Muscle of arm (tissue), 12 donors: Measurements from ENCODE around the gene ZNF740. TPM values are rescaled to one million over a fixed set of nuclear protein-coding genes. Genes with fewer than 3 reads are reported as not detected.

ENCODE experiments used
- DNase-seq: peaks from one replicate; pipeline ENCODE4 v3.0.0-alpha.2; 2013
- polyA plus RNA-seq, 12 donors: library from polyadenylated mRNA; unstranded; fragments of 120-200 nt; gene quantifications; one replicate each; pipeline ENCODE4 v1.2.1, GENCODE V29; 2013; ENCODE audit not compliant: insufficient read length in 12 of 12

ZNF740 gene
- polyA plus RNA-seq, 12 donors = 16.0 to 37.8 (median 30.9) TPM; not detected in 1

- no peak for DNase-seq
These were observed 32.4 kb downstream of the ZNF740 start for GRCh38 chr12:53212931-53213330.

- peak; percentile 80 for DNase-seq
These were observed 32.8 kb downstream of the ZNF740 start for GRCh38 chr12:53213348-53213747.

GRCh38 chr12:53214221-53214620 lies 33.7 kb downstream of the ZNF740 start:
- DNase-seq = no peak

- DNase-seq = no peak
These were observed 34.3 kb downstream of the ZNF740 start for GRCh38 chr12:53214687-53215455.

GRCh38 chr12:53215497-53215896 lies 35.0 kb downstream of the ZNF740 start:
- DNase-seq = no peak

GRCh38 chr12:53217051-53217930 lies 36.8 kb downstream of the ZNF740 start:
- no peak for DNase-seq

- no peak for DNase-seq
These were observed 37.4 kb downstream of the ZNF740 start for GRCh38 chr12:53217931-53218307.

GRCh38 chr12:53218551-53219291 lies 38.2 kb downstream of the ZNF740 start:
- DNase-seq = no peak

- no peak for DNase-seq
These were observed 38.9 kb downstream of the ZNF740 start for GRCh38 chr12:53219292-53219955.

GRCh38 chr12:53219956-53220693 lies 39.6 kb downstream of the ZNF740 start:
- peak; percentile 79 for DNase-seq

GRCh38 chr12:53220694-53221202 lies 40.2 kb downstream of the ZNF740 start:
- peak; percentile 93 for DNase-seq

- DNase-seq = peak; percentile 66
These were observed 40.9 kb downstream of the ZNF740 start for GRCh38 chr12:53221203-53222080.

GRCh38 chr12:53222170-53222721 lies 41.7 kb downstream of the ZNF740 start:
- DNase-seq = no peak

- no peak for DNase-seq
These were observed 42.3 kb downstream of the ZNF740 start for GRCh38 chr12:53222806-53223261.

GRCh38 chr12:53223389-53224060 lies 43.0 kb downstream of the ZNF740 start:
- DNase-seq = no peak

GRCh38 chr12:53224061-53224896 lies 43.8 kb downstream of the ZNF740 start:
- no peak for DNase-seq

GRCh38 chr12:53224897-53225634 lies 44.5 kb downstream of the ZNF740 start:
- DNase-seq = no peak
